HepG2 (cell line): ENCODE data around the gene SBNO1. TPM values are rescaled to one million over a fixed set of nuclear protein-coding genes. Genes with fewer than 3 reads are reported as not detected.
A peak's percentile ranks its signal among the peaks of the same experiment; 100 is the strongest.

Experiments used
- ATAC-seq: fragments of 200-7000 bp; cut with Tn5 transposase; 3 replicates; pipeline ENCODE4 v1.9.1; 2020; ENCODE audit warnings: mild to moderate bottlenecking, moderate library complexity
- BruUV-seq: library from RNA; stranded (reverse); fragments of 400-500 nt; replicated peaks from 2 replicates; lab custom pipeline; 2021; lab: Mats Ljungman, UMichigan
- CTCF ChIA-PET: fragments of 300-600 bp; formaldehyde crosslinking; extraction: SDS; loops from one replicate; lab custom pipeline; 2021; ENCODE audit warnings: low total read pairs, inconsistent platforms, low intra/inter-chr PET ratio; lab: Yijun Ruan, JAX
- POLR2A ChIA-PET: fragments of 350-600 bp; sonication (Branson Sonifier 250); formaldehyde crosslinking; loops from one replicate; lab custom pipeline; 2020; ENCODE audit warnings: antibody characterized with exemption, inconsistent platforms; lab: Yijun Ruan, JAX
- DNase-seq: peaks from one replicate; pipeline ENCODE4 v3.0.0-alpha.2; 2015; ENCODE audit warnings: low spot score
- FAIRE-seq: peaks from 3 replicates; lab custom pipeline; 2011; peaks lifted over from hg19 to GRCh38; lab: Jason Lieb, UNC
- H2AFZ ChIP-seq: one replicate; pipeline ENCODE4 v1.6.1; 2011; ENCODE audit warnings: low read length, inconsistent platforms
- H3K27ac ChIP-seq: fragments of 300-600 bp; 3 replicates; pipeline ENCODE4 v1.8.0; 2011; ENCODE audit warnings: mixed run types, mild to moderate bottlenecking, mixed read lengths, low read length, inconsistent platforms; ENCODE audit not compliant: insufficient read depth; ENCODE audit errors: extremely low read length
- H3K27me3 ChIP-seq, 2 experiments: fragments of 200-600 bp in 1 of 2; 2 replicates in 1 of 2; 3 replicates in 1 of 2; pipeline versions ENCODE4 v1.6.0 to v1.8.0; 2011; ENCODE audit warnings: low read length in 2 of 2, mild to moderate bottlenecking in 2 of 2, moderate library complexity in 2 of 2, inconsistent platforms in 1 of 2; ENCODE audit not compliant: insufficient read depth in 2 of 2, control insufficient read depth in 1 of 2
- H3K36me3 ChIP-seq, 2 experiments: fragments of 200-600 bp in 1 of 2; replicated peaks in 1 of 2; 2 replicates in 1 of 2; 3 replicates in 1 of 2; pipeline versions ENCODE4 v1.5.1 to v1.8.0; 2011; ENCODE audit warnings: low read length in 2 of 2, inconsistent platforms in 1 of 2; ENCODE audit not compliant: insufficient read depth in 2 of 2, control insufficient read depth in 1 of 2
- H3K4me1 ChIP-seq: 2 replicates; pipeline ENCODE4 v1.5.1; 2012; ENCODE audit warnings: low read length, inconsistent platforms; ENCODE audit not compliant: insufficient read depth
- H3K4me2 ChIP-seq: 2 replicates; pipeline ENCODE4 v1.6.0; 2011; ENCODE audit warnings: low read depth, low read length, inconsistent platforms
- H3K4me3 ChIP-seq, 3 experiments: fragments of 200-600 bp in 1 of 3; sonication (generic), shearing (Covaris generic) in 1 of 3; replicated peaks in 1 of 3; 2 replicates each; pipeline ENCODE4 v1.5.1; 2011 to 2016; ENCODE audit warnings: low read length in 3 of 3, inconsistent platforms in 2 of 3, low read depth in 2 of 3, mild to moderate bottlenecking in 2 of 3, control low read depth in 1 of 3, mixed read lengths in 1 of 3; ENCODE audit not compliant: insufficient read depth in 1 of 3
- H3K79me2 ChIP-seq: one replicate; pipeline ENCODE4 v1.6.1; 2011; ENCODE audit warnings: low read length, inconsistent platforms; ENCODE audit not compliant: insufficient read depth
- H3K9ac ChIP-seq: 2 replicates; pipeline ENCODE4 v1.6.0; 2011; ENCODE audit warnings: mild to moderate bottlenecking, low read depth, low read length, inconsistent platforms; ENCODE audit not compliant: insufficient read depth
- H3K9me3 ChIP-seq: 2 replicates; pipeline ENCODE4 v1.5.1; 2012; ENCODE audit warnings: mild to moderate bottlenecking, low read length
- H4K20me1 ChIP-seq: 2 replicates; pipeline ENCODE4 v1.6.0; 2011; ENCODE audit warnings: inconsistent platforms, mild to moderate bottlenecking, low read length, moderate library complexity; ENCODE audit not compliant: insufficient read depth
- IKZF5 ChIP-seq: IDR thresholded peaks from 2 replicates; pipeline ENCODE4 v1.6.1; 2018; ENCODE audit warnings: missing genetic modification reagents, mild to moderate bottlenecking, missing compliant biosample characterization
- MAZ ChIP-seq, 2 experiments: sonication (generic) in 1 of 2; formaldehyde crosslinking in 1 of 2; IDR thresholded peaks; 2 replicates each; pipeline versions ENCODE4 v1.5.0 to v1.6.1; 2012 to 2020; ENCODE audit warnings: low read depth in 2 of 2, mild to moderate bottlenecking in 2 of 2, borderline replicate concordance in 1 of 2, improper control_type of control experiment in 1 of 2, low read length in 1 of 2, missing genetic modification reagents in 1 of 2, moderate library complexity in 1 of 2
- MED8 ChIP-seq: sonication (generic); formaldehyde crosslinking; IDR thresholded peaks from 2 replicates; pipeline ENCODE4 v1.8.1; 2023; ENCODE audit warnings: mild to moderate bottlenecking, missing genetic modification reagents; ENCODE audit not compliant: insufficient replicate concordance
- NFYB ChIP-seq: sonication (generic); formaldehyde crosslinking; IDR thresholded peaks from 2 replicates; pipeline ENCODE4 v1.4.0; 2020; ENCODE audit warnings: missing genetic modification reagents
- TFDP1 ChIP-seq: IDR thresholded peaks from 2 replicates; pipeline ENCODE4 v1.6.1; 2016; ENCODE audit warnings: missing compliant biosample characterization, missing genetic modification reagents, borderline replicate concordance
- ZBTB14 ChIP-seq: sonication (generic); formaldehyde crosslinking; IDR thresholded peaks from 2 replicates; pipeline ENCODE4 v1.4.0; 2020; ENCODE audit warnings: missing genetic modification reagents
- ZC3H4 ChIP-seq: sonication (generic); formaldehyde crosslinking; IDR thresholded peaks from 2 replicates; pipeline ENCODE4 v1.4.0; 2020; ENCODE audit warnings: missing genetic modification reagents, borderline replicate concordance
- ZGPAT ChIP-seq: IDR thresholded peaks from 2 replicates; pipeline ENCODE4 v1.6.1; 2016; ENCODE audit warnings: mild to moderate bottlenecking
- ZNF331 ChIP-seq: sonication (generic); formaldehyde crosslinking; IDR thresholded peaks from 2 replicates; pipeline ENCODE4 v1.4.0; 2020; ENCODE audit warnings: missing genetic modification reagents
- ZNF614 ChIP-seq: IDR thresholded peaks from 2 replicates; pipeline ENCODE4 v1.6.1; 2018; ENCODE audit warnings: missing biosample characterization, missing genetic modification reagents, inconsistent platforms, borderline replicate concordance
- WGBS: methylation state at CpG from one replicate; pipeline ENCODE4 v1.1.6; 2017; ENCODE audit warnings: low lambda C conversion rate; 5-methylcytosine and 5-hydroxymethylcytosine counted together
- in situ Hi-C: cut with HindIII; loops from 2 replicates; pipeline ENCODE4 v1.10.0; 2017; ENCODE audit warnings: low pct_unique_long_range_greater_than_20kb; ENCODE audit not compliant: extremely low pct_ligation_motif_present
- intact Hi-C: fragments of 100-400 bp; cut with micrococcal nuclease; formaldehyde crosslinking; loops from one replicate; pipeline ENCODE4 v1.10.0; 2022; ENCODE audit not compliant: unreplicated experiment
- polyA plus RNA-seq, 8 experiments: library from polyadenylated mRNA; depleted of rRNA in 3 of 8; stranded (reverse) in 7 of 8; unstranded in 1 of 8; fragments of >200 nt; fragmentation: Illumina TruSeq in 4 of 8; extraction: Trizol in 4 of 8; gene quantifications; 2 replicates each; pipeline versions ENCODE4 v1.2.1 to v1.2.3, GENCODE V29; 2011 to 2016; ENCODE audit warnings: low read depth in 4 of 8, missing spikeins in 1 of 8, mixed read lengths in 1 of 8; ENCODE audit not compliant: insufficient read depth in 1 of 8
- total RNA-seq, 5 experiments: library from RNA; depleted of rRNA; stranded (reverse); fragments of >200 nt; fragmentation: Illumina TruSeq; extraction: Trizol; gene quantifications; 2 replicates each; pipeline ENCODE4 v1.2.3, GENCODE V29; 2016; ENCODE audit warnings: low read depth in 1 of 5
- TF ChIP-seq, protein P1 (sequence below): sonication (generic); formaldehyde crosslinking; IDR thresholded peaks from 2 replicates; pipeline ENCODE4 v1.5.0; 2020; ENCODE audit warnings: mild to moderate bottlenecking, missing genetic modification reagents
- TF ChIP-seq, protein P2 (sequence below): IDR thresholded peaks from 2 replicates; pipeline ENCODE4 v1.6.1; 2012; ENCODE audit warnings: inconsistent platforms
- TF ChIP-seq, protein P3 (sequence below): sonication (generic); formaldehyde crosslinking; IDR thresholded peaks from 2 replicates; pipeline ENCODE4 v1.8.1; 2023; ENCODE audit warnings: mild to moderate bottlenecking, missing genetic modification reagents

The SBNO1 gene
- total and polyA plus RNA-seq, 2 of the 13 experiments (the other 11 are each of a cell fraction or from before 2014, with no cell fraction given): 10.9 to 40.2 TPM

DNA sequence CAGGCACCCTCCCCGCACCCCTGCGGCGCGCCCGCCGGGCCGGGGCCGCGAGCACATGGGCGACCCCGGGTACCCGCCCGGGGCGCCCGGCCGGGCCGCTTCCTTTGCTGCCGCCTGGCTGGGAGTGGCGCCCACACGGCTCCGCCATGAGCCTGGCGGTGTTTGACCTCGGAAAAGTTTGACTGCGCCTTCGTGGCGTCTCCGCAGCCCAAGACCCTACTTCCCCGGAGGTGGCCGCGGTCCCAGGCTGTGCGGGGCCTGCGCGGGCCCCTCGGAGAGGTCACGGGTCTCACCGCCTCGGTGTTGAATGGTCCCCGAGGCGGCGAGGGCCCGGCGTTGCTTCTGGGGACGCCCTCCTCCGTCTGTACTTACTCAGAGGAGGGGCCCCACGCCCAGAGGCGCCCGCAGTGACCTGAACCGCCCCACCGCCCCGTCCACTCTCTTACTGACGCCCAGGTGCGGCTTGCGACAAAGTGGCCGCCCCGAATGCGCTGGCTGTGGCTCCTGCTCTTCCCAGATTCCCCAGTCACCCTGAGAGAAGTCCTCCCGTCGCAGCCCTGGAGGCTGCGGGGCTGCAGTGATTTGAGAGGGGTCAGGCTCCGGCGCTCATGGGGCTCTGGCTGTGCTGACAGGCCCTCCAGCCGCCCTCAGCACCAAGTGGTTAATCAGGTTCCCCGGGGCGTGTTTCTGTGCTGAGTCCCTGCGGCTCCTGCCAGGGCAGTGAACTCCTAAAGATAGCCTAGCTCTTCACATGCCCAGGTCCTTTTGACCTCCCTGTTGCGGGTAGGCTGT, 25.1 kb upstream of the SBNO1 start:
- ChIA-PET CTCF (no interaction called here), POLR2A (interaction anchor here (1.1 kb wide), 1 partner anchor 24 kb away, joined by 3 read pairs; the partner anchor contains the start of gene SBNO1)
- peak overlapping the region; percentile 74 for H3K27ac ChIP-seq
- in situ Hi-C loops (no loop called here), intact Hi-C loops (loop anchor here (1.0 kb wide), 1 partner anchor 47 kb away; the partner anchor contains the start of gene RILPL2)
- 1% methylated on average over 15 of the region's 66 CpGs for WGBS
- H3K4me1 ChIP-seq: peaks cover 48% of the 10 kb centered on the region
- peak overlapping the region; percentile 85 for H3K9ac ChIP-seq
- peaks cover 26% of the 10 kb centered on the region for H3K79me2 ChIP-seq
- peaks cover 13 to 33% of the 10 kb centered on the region in 2 experiments for H3K36me3 ChIP-seq
- no peaks in the 10 kb centered on the region for H3K9me3 ChIP-seq
- peak overlapping the region; percentile 65 for H3K4me2 ChIP-seq
- ATAC-seq: peak; percentile 80
- no peaks in the 10 kb centered on the region for H3K27me3 ChIP-seq
- DNase-seq: peak; percentile 45
- no peaks in the 10 kb centered on the region for H4K20me1 ChIP-seq
- BruUV-seq: no TSS peak
- FAIRE-seq: no peak
- no peak overlapping the region for H2AFZ ChIP-seq
- peak overlapping the region; percentile 53 to 84 (median 69) for H3K4me3 ChIP-seq
- TF ChIP-seq, protein P1, sequence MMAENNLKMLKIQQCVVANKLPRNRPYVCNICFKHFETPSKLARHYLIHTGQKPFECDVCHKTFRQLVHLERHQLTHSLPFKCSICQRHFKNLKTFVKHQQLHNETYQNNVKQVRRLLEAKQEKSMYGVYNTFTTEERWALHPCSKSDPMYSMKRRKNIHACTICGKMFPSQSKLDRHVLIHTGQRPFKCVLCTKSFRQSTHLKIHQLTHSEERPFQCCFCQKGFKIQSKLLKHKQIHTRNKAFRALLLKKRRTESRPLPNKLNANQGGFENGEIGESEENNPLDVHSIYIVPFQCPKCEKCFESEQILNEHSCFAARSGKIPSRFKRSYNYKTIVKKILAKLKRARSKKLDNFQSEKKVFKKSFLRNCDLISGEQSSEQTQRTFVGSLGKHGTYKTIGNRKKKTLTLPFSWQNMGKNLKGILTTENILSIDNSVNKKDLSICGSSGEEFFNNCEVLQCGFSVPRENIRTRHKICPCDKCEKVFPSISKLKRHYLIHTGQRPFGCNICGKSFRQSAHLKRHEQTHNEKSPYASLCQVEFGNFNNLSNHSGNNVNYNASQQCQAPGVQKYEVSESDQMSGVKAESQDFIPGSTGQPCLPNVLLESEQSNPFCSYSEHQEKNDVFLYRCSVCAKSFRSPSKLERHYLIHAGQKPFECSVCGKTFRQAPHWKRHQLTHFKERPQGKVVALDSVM (CRISPR knock-in tag): 0 out of 2 replicates have a peak, but pooled peaks have one; percentile 17
- TF ChIP-seq NFYB (CRISPR knock-in tag) (0 out of 2 replicates have a peak, but pooled peaks have one; percentile 4), ZNF331 (0 out of 2 replicates have a peak, but pooled peaks have one; percentile 25), MAZ (IDR thresholded peaks at IDR 0.05; ENCODE audit: borderline replicate concordance, low read depth, low read length) (no peak), MAZ (CRISPR knock-in tag; IDR thresholded peaks at IDR 0.05; ENCODE audit: low read depth) (peak; percentile 54; the same call in 1 of the 2 replicates), IKZF5 (CRISPR knock-in tag) (peak; percentile 16; the same call in 1 of the 2 replicates), MED8 (CRISPR knock-in tag) (no peak), TFDP1 (CRISPR knock-in tag) (no peak), ZC3H4 (CRISPR knock-in tag) (no peak), ZNF614 (peak; percentile 39; the same call in 1 of the 2 replicates), ZBTB14 (no peak), ZGPAT (peak; percentile 43; the same call in 1 of the 2 replicates)
- TF ChIP-seq, protein P2, sequence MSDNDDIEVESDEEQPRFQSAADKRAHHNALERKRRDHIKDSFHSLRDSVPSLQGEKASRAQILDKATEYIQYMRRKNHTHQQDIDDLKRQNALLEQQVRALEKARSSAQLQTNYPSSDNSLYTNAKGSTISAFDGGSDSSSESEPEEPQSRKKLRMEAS: peak; percentile 45
- TF ChIP-seq, protein P3, sequence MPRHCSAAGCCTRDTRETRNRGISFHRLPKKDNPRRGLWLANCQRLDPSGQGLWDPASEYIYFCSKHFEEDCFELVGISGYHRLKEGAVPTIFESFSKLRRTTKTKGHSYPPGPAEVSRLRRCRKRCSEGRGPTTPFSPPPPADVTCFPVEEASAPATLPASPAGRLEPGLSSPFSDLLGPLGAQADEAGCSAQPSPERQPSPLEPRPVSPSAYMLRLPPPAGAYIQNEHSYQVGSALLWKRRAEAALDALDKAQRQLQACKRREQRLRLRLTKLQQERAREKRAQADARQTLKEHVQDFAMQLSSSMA (CRISPR knock-in tag): peak; percentile 61; the same call in 1 of the 2 replicates
